HL-60 (cell line): Measurements from ENCODE around the gene CCDC158.

Experiments used
- DNase-seq, 2 experiments: peaks; one replicate each; pipeline ENCODE4 v3.0.0-alpha.2; 2010 to 2020; ENCODE audit warnings: low read depth in 1 of 2, low spot score in 1 of 2
- H3K27ac ChIP-seq: fragments of 250-450 bp; sonication (Bioruptor Pico); replicated peaks from 2 replicates; pipeline ENCODE4 v1.5.1; 2020; ENCODE audit warnings: mild to moderate bottlenecking, moderate library complexity
- H3K27me3 ChIP-seq: fragments of 250-450 bp; sonication (Bioruptor Pico); 2 replicates; pipeline ENCODE4 v1.5.1; 2021; ENCODE audit warnings: mild to moderate bottlenecking, moderate library complexity; ENCODE audit not compliant: insufficient read depth, poor library complexity, severe bottlenecking
- H3K4me3 ChIP-seq: replicated peaks from 2 replicates; pipeline ENCODE4 v1.5.1; 2011; ENCODE audit warnings: mild to moderate bottlenecking, control low read depth, low read length; ENCODE audit not compliant: insufficient read depth
- GABPA ChIP-seq: IDR thresholded peaks from 2 replicates; pipeline ENCODE4 v1.6.1; 2012; ENCODE audit warnings: low read depth
- POLR2AphosphoS5 ChIP-seq: IDR thresholded peaks from 2 replicates; pipeline ENCODE4 v1.6.1; 2012; ENCODE audit warnings: low read depth
- SPI1 ChIP-seq: IDR thresholded peaks from 2 replicates; pipeline ENCODE4 v1.6.1; 2012; ENCODE audit warnings: low read depth, mild to moderate bottlenecking, borderline replicate concordance
- TF ChIP-seq, protein P1 (sequence below): IDR thresholded peaks from 2 replicates; pipeline ENCODE4 v1.6.1; 2012; ENCODE audit warnings: low read depth; ENCODE audit not compliant: insufficient replicate concordance
- TF ChIP-seq, protein P2 (sequence below): IDR thresholded peaks from one replicate; pipeline ENCODE4 v1.5.1; 2011; ENCODE audit warnings: low read length, control low read depth, inconsistent platforms; ENCODE audit not compliant: insufficient read depth

The CCDC158 gene

DNA sequence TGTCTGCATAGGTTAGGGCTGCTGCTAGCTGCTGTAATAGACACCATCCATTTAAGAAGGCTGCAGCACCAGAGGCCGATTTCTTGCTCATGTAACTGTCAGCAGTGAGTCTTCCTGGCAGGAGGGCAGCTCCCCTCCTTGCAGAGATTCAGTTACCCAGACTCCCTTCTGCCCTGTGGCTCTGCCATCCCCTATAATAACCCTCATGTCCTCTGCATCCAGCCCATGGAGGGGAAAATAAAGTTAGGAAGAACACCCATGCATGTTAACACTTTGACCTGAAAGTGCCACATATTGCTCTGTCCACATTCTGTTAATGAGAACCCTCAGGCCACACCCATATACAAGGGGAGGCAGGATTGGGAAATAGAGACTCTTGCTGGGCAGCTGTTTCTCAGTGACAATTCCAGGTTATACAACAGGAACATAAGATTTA lies 109.0 kb downstream of the CCDC158 start:
- no peak overlapping the region for H3K27ac ChIP-seq
- TF ChIP-seq GABPA (no peak), POLR2AphosphoS5 (no peak)
- TF ChIP-seq, protein P1, sequence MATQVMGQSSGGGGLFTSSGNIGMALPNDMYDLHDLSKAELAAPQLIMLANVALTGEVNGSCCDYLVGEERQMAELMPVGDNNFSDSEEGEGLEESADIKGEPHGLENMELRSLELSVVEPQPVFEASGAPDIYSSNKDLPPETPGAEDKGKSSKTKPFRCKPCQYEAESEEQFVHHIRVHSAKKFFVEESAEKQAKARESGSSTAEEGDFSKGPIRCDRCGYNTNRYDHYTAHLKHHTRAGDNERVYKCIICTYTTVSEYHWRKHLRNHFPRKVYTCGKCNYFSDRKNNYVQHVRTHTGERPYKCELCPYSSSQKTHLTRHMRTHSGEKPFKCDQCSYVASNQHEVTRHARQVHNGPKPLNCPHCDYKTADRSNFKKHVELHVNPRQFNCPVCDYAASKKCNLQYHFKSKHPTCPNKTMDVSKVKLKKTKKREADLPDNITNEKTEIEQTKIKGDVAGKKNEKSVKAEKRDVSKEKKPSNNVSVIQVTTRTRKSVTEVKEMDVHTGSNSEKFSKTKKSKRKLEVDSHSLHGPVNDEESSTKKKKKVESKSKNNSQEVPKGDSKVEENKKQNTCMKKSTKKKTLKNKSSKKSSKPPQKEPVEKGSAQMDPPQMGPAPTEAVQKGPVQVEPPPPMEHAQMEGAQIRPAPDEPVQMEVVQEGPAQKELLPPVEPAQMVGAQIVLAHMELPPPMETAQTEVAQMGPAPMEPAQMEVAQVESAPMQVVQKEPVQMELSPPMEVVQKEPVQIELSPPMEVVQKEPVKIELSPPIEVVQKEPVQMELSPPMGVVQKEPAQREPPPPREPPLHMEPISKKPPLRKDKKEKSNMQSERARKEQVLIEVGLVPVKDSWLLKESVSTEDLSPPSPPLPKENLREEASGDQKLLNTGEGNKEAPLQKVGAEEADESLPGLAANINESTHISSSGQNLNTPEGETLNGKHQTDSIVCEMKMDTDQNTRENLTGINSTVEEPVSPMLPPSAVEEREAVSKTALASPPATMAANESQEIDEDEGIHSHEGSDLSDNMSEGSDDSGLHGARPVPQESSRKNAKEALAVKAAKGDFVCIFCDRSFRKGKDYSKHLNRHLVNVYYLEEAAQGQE, result no peak
- TF ChIP-seq, protein P2, sequence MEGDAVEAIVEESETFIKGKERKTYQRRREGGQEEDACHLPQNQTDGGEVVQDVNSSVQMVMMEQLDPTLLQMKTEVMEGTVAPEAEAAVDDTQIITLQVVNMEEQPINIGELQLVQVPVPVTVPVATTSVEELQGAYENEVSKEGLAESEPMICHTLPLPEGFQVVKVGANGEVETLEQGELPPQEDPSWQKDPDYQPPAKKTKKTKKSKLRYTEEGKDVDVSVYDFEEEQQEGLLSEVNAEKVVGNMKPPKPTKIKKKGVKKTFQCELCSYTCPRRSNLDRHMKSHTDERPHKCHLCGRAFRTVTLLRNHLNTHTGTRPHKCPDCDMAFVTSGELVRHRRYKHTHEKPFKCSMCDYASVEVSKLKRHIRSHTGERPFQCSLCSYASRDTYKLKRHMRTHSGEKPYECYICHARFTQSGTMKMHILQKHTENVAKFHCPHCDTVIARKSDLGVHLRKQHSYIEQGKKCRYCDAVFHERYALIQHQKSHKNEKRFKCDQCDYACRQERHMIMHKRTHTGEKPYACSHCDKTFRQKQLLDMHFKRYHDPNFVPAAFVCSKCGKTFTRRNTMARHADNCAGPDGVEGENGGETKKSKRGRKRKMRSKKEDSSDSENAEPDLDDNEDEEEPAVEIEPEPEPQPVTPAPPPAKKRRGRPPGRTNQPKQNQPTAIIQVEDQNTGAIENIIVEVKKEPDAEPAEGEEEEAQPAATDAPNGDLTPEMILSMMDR, result no peak
- DNase-seq, result peak in 1 of 2 experiments; percentile 47
- no peaks in the 10 kb centered on the region for H3K27me3 ChIP-seq
- H3K4me3 ChIP-seq, result no peak overlapping the region

DNA sequence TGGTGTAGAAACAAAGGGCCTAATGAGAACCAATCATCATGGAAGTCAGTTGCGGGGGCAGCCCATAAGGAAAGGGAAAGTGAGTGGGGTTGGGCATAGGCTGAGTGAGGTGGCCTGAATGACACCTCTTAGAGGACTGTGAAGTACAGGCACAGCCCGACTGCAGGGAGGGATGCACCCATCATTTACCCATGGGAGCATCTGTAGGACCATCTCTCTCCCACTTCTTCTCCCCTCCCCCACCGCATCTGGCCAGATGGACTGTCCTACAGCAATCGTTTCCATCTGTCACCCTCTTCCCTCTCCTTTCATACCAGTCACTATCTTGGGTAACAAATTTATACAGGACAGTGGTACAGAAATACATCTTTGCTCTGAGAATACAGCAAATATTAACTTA lies 110.3 kb downstream of the CCDC158 start:
- no peaks in the 10 kb centered on the region for H3K27me3 ChIP-seq
- H3K27ac ChIP-seq, result no peak overlapping the region
- H3K4me3 ChIP-seq, result no peak overlapping the region
- TF ChIP-seq GABPA (no peak), POLR2AphosphoS5 (no peak), SPI1 (no peak)
- TF ChIP-seq, protein P2, result no peak
- TF ChIP-seq, protein P1, result no peak
- no peak for DNase-seq

DNA sequence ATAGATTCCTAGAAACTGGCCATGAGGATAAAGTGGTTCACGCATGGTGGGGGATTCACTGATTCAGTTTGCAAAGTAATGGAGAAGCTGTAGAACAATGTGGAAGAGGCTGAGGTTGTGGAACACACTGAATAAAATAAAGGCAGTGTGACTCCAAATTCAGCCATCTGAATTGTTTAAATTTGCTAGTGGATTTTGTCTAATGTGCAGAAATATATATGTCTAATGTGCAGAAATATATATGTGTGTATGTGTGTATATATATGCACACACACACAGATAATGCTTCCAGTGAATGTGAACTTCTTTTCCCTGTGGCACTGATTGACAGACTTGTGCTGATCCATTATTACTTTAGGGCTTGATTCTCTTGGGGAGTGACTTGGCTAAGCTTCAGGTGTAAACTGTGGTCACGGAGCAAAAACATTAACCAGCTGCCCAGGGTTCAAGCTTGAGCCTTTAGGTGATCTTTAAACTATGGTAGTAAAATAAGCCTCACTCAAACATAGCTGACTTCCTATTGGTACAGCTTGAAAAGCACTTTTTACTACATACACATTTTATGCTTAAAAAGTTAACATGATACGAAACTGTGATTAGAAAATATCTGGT lies 110.9 kb downstream of the CCDC158 start:
- H3K4me3 ChIP-seq, result no peak overlapping the region
- H3K27ac ChIP-seq, result no peak overlapping the region
- no peak for DNase-seq
- TF ChIP-seq SPI1, result no peak
- TF ChIP-seq, protein P1, result no peak
- no peak for TF ChIP-seq POLR2AphosphoS5
- TF ChIP-seq GABPA, result no peak
- TF ChIP-seq, protein P2, result no peak
- no peaks in the 10 kb centered on the region for H3K27me3 ChIP-seq
